A549 (cell line): ENCODE measurements around the gene KATNIP. TPM values are rescaled to one million over a fixed set of nuclear protein-coding genes. Genes with fewer than 3 reads are reported as not detected.

Source experiments
- ATAC-seq, 2 experiments: fragments of 200-7000 bp in 1 of 2; fragments of >200 bp in 1 of 2; cut with Nextera tagmentation in 1 of 2; cut with Tn5 transposase in 1 of 2; 3 replicates each; pipeline versions ENCODE4 v1.8.0 to v1.9.1; 2018 to 2020; ENCODE audit warnings: mild to moderate bottlenecking in 1 of 2, moderate library complexity in 1 of 2
- CTCF ChIA-PET: fragments of 300-600 bp; sonication (Branson Sonifier 250); formaldehyde crosslinking; extraction: SDS; loops from one replicate; lab custom pipeline; 2021; ENCODE audit warnings: antibody characterized with exemption, inconsistent platforms; lab: Yijun Ruan, JAX
- POLR2A ChIA-PET: fragments of 350-600 bp; formaldehyde crosslinking; extraction: SDS; loops from one replicate; lab custom pipeline; 2021; ENCODE audit warnings: antibody characterized with exemption, inconsistent platforms; lab: Yijun Ruan, JAX
- DNase-seq, 2 experiments: peaks; one replicate each; pipeline versions ENCODE4 v3.0.0 to v3.0.0-alpha.2; 2011 to 2016; ENCODE audit warnings: low read depth in 1 of 2, low spot score in 1 of 2
- FAIRE-seq: peaks from 2 replicates; lab custom pipeline; 2011; peaks lifted over from hg19 to GRCh38; lab: Jason Lieb, UNC
- H3K27ac ChIP-seq, 2 experiments: fragments of >200 bp; sonication (Bioruptor Twin); formaldehyde crosslinking; 3 replicates each; pipeline ENCODE4 v1.5.1; 2016 to 2017
- H3K4me1 ChIP-seq: fragments of >200 bp; sonication (Bioruptor Twin); formaldehyde crosslinking; 3 replicates; pipeline ENCODE4 v1.6.1; 2016
- H3K4me2 ChIP-seq: fragments of >200 bp; sonication (Bioruptor Twin); formaldehyde crosslinking; 3 replicates; pipeline ENCODE4 v1.6.1; 2016
- H3K4me3 ChIP-seq: fragments of >200 bp; sonication (Bioruptor Twin); formaldehyde crosslinking; 3 replicates; pipeline ENCODE4 v1.5.1; 2016
- H3K9me3 ChIP-seq: fragments of >200 bp; sonication (Bioruptor Twin); formaldehyde crosslinking; 3 replicates; pipeline ENCODE4 v1.6.1; 2016
- ATOH8 ChIP-seq: fragments of 250-450 bp; sonication (Bioruptor Pico); IDR thresholded peaks from 2 replicates; pipeline ENCODE4 v1.5.0; 2020; ENCODE audit warnings: low read depth, mild to moderate bottlenecking, moderate library complexity
- CEBPB ChIP-seq, 2 experiments: fragments of >200 bp in 1 of 2; sonication (Bioruptor Twin) in 1 of 2; formaldehyde crosslinking in 1 of 2; IDR thresholded peaks; 2 replicates each; pipeline ENCODE4 v1.6.1; 2012 to 2016
- CHD4 ChIP-seq: fragments of 200-600 bp; sonication (generic); IDR thresholded peaks from 2 replicates; pipeline ENCODE4 v1.6.1; 2016; ENCODE audit warnings: antibody characterized with exemption, mild to moderate bottlenecking, borderline replicate concordance
- CTCF ChIP-seq: fragments of >200 bp; sonication (Bioruptor Twin); formaldehyde crosslinking; IDR thresholded peaks from 3 replicates; pipeline ENCODE4 v1.5.1; 2016
- E2F6 ChIP-seq: IDR thresholded peaks from 2 replicates; pipeline ENCODE4 v1.6.1; 2012; ENCODE audit warnings: low read depth, borderline replicate concordance
- EHF ChIP-seq: fragments of 250-450 bp; sonication (Bioruptor Pico); IDR thresholded peaks from 2 replicates; pipeline ENCODE4 v1.5.0; 2020; ENCODE audit warnings: mild to moderate bottlenecking
- EHMT2 ChIP-seq: fragments of 200-600 bp; sonication (generic); IDR thresholded peaks from 2 replicates; pipeline ENCODE4 v1.6.1; 2016; ENCODE audit warnings: antibody characterized with exemption, low read depth, mild to moderate bottlenecking, moderate library complexity
- ELK1 ChIP-seq: fragments of 150-350 bp; IDR thresholded peaks from 2 replicates; pipeline ENCODE4 v1.6.1; 2014; ENCODE audit warnings: low read depth, mild to moderate bottlenecking, low read length
- EP300 ChIP-seq, 2 experiments: fragments of >200 bp; sonication (Bioruptor Twin); formaldehyde crosslinking; IDR thresholded peaks; 2 replicates in 1 of 2; 3 replicates in 1 of 2; pipeline ENCODE4 v1.6.1; 2016 to 2017
- FOSB ChIP-seq: fragments of 250-450 bp; sonication (Bioruptor Pico); IDR thresholded peaks from 2 replicates; pipeline ENCODE4 v1.5.0; 2020; ENCODE audit warnings: mild to moderate bottlenecking, moderate library complexity
- FOSL2 ChIP-seq, 2 experiments: fragments of 450-650 bp in 1 of 2; fragments of >200 bp in 1 of 2; sonication (Bioruptor Twin) in 1 of 2; formaldehyde crosslinking; IDR thresholded peaks; 2 replicates each; pipeline versions ENCODE4 v1.5.0 to v1.6.1; 2016 to 2020; ENCODE audit warnings: mild to moderate bottlenecking in 1 of 2, moderate library complexity in 1 of 2
- FOXS1 ChIP-seq: fragments of 250-450 bp; sonication (Bioruptor Pico); IDR thresholded peaks from 2 replicates; pipeline ENCODE4 v1.5.0; 2020; ENCODE audit warnings: mild to moderate bottlenecking, moderate library complexity
- HDAC2 ChIP-seq: fragments of 200-600 bp; sonication (generic); IDR thresholded peaks from 2 replicates; pipeline ENCODE4 v1.6.1; 2016
- HMGXB4 ChIP-seq: fragments of 250-450 bp; sonication (Bioruptor Pico); IDR thresholded peaks from 2 replicates; pipeline ENCODE4 v1.5.0; 2021; ENCODE audit warnings: mild to moderate bottlenecking, moderate library complexity, borderline replicate concordance
- HOXA7 ChIP-seq: fragments of 250-450 bp; sonication (Bioruptor Pico); IDR thresholded peaks from 2 replicates; pipeline ENCODE4 v1.5.0; 2020; ENCODE audit warnings: mild to moderate bottlenecking, moderate library complexity
- HOXB13 ChIP-seq: fragments of 250-450 bp; sonication (Bioruptor Pico); IDR thresholded peaks from 2 replicates; pipeline ENCODE4 v1.5.0; 2020; ENCODE audit warnings: low read depth, mild to moderate bottlenecking, moderate library complexity
- KDM5A ChIP-seq: fragments of 200-600 bp; sonication (generic); IDR thresholded peaks from 2 replicates; pipeline ENCODE4 v1.6.1; 2016; ENCODE audit warnings: antibody characterized with exemption, mild to moderate bottlenecking
- MAZ ChIP-seq: fragments of 150-350 bp; IDR thresholded peaks from 2 replicates; pipeline ENCODE4 v1.6.1; 2014; ENCODE audit warnings: antibody characterized with exemption, low read depth, low read length, borderline replicate concordance
- NPAS2 ChIP-seq: fragments of 250-450 bp; sonication (Bioruptor Pico); IDR thresholded peaks from 2 replicates; pipeline ENCODE4 v1.8.0; 2022; ENCODE audit warnings: mild to moderate bottlenecking, moderate library complexity, borderline replicate concordance
- NR3C1 ChIP-seq: fragments of >200 bp; sonication (Bioruptor Twin); formaldehyde crosslinking; IDR thresholded peaks from 3 replicates; pipeline ENCODE4 v1.6.1; 2017
- PHF8 ChIP-seq: fragments of 200-600 bp; sonication (generic); IDR thresholded peaks from 2 replicates; pipeline ENCODE4 v1.6.1; 2016; ENCODE audit warnings: low read depth, mild to moderate bottlenecking, antibody characterized with exemption, moderate library complexity, borderline replicate concordance
- RARB ChIP-seq: fragments of 250-450 bp; sonication (Bioruptor Pico); IDR thresholded peaks from 2 replicates; pipeline ENCODE4 v1.8.0; 2021; ENCODE audit warnings: mild to moderate bottlenecking, moderate library complexity
- RCOR1 ChIP-seq: fragments of 150-350 bp; IDR thresholded peaks from 2 replicates; pipeline ENCODE4 v1.6.1; 2014; ENCODE audit warnings: antibody characterized with exemption, low read length, low read depth
- RFX5 ChIP-seq: fragments of 450-650 bp; IDR thresholded peaks from 2 replicates; pipeline ENCODE4 v1.7.1; 2014; ENCODE audit warnings: antibody characterized with exemption, mild to moderate bottlenecking, moderate library complexity
- USF2 ChIP-seq: fragments of 450-650 bp; IDR thresholded peaks from 2 replicates; pipeline ENCODE4 v1.6.1; 2014; ENCODE audit warnings: antibody characterized with exemption
- ZFP36 ChIP-seq: fragments of 450-650 bp; IDR thresholded peaks from 2 replicates; pipeline ENCODE4 v1.6.1; 2014; ENCODE audit warnings: borderline replicate concordance; ENCODE audit not compliant: partially characterized antibody
- ZSCAN20 ChIP-seq: fragments of 250-450 bp; sonication (Bioruptor Pico); IDR thresholded peaks from 2 replicates; pipeline ENCODE4 v1.8.0; 2022; ENCODE audit warnings: mild to moderate bottlenecking, moderate library complexity
- WGBS: methylation state at CpG from one replicate; pipeline ENCODE4 v1.1.6; 2017; ENCODE audit errors: missing lambda C conversion rate; 5-methylcytosine and 5-hydroxymethylcytosine counted together
- polyA plus RNA-seq, 4 experiments: library from polyadenylated mRNA; depleted of rRNA in 3 of 4; stranded (reverse); fragments of >200 nt; fragmentation: RNase III in 1 of 4; extraction: RNeasy Plus Mini Kit Qiagen cat#74134 plus additional on column Dnase treatment in 1 of 4; gene quantifications; 2 replicates in 3 of 4; 3 replicates in 1 of 4; pipeline ENCODE4 v1.2.3, GENCODE V29; 2011 to 2017

Gene KATNIP
- polyA plus RNA-seq, 2 of the 4 experiments (the other 2 are of a cell fraction) = 12.8 to 27.1 TPM

- TF ChIP-seq CTCF (no peak), HDAC2 (no peak)
Measured at GRCh38 chr16:27516365-27516764, 33.6 kb upstream of the KATNIP start (continued).

- Histone ChIP-seq H3K9me3 (no peaks in the 10 kb centered on the region), H3K4me2 (no peak overlapping the region), H3K4me3 (no peak overlapping the region), H3K27ac (no peak overlapping the region), H3K4me1 (no peaks in the 10 kb centered on the region)
- FAIRE-seq (no peak), ATAC-seq (no peak)
- TF ChIP-seq E2F6 (no peak), HOXA7 (CRISPR knock-in tag) (no peak), FOXS1 (CRISPR knock-in tag) (no peak), EP300 (IDR thresholded peaks at IDR 0.05) (no peak), ATOH8 (CRISPR knock-in tag) (no peak), KDM5A (no peak), USF2 (no peak), HOXB13 (no peak), PHF8 (no peak), EHMT2 (no peak), EHF (CRISPR knock-in tag) (no peak), RFX5 (no peak)
- TF ChIP-seq, all 56 proteins: peak for 0
- CTCF ChIA-PET = interaction anchor here (3.2 kb wide), 1 partner anchor 9 kb away, joined by 22 read pairs; no protein-coding TSS in a partner anchor
- WGBS = 96% methylated on average over 7 of the region's 7 CpGs
- no peak for DNase-seq
- POLR2A ChIA-PET = no interaction called here
Measured at GRCh38 chr16:27517664-27518063, 32.3 kb upstream of the KATNIP start.

- CTCF ChIA-PET = no interaction called here
- no peak for FAIRE-seq
- POLR2A ChIA-PET = no interaction called here
- TF ChIP-seq HMGXB4 (CRISPR knock-in tag) (no peak), MAZ (no peak), RCOR1 (no peak), NR3C1 (no peak), CHD4 (no peak), E2F6 (no peak), RARB (no peak), ELK1 (no peak), FOSB (CRISPR knock-in tag) (no peak), NPAS2 (no peak), CEBPB (IDR thresholded peaks at IDR 0.05) (no peak), USF2 (no peak), ZFP36 (no peak), FOSL2 (IDR thresholded peaks at IDR 0.05) (no peak), FOSL2 (CRISPR knock-in tag; IDR thresholded peaks at IDR 0.05) (no peak), ZSCAN20 (CRISPR knock-in tag) (no peak)
Measured at GRCh38 chr16:27518226-27518625, 31.7 kb upstream of the KATNIP start.

More at GRCh38 chr16:27518226-27518625, 31.7 kb upstream of the KATNIP start:
- H3K27ac ChIP-seq = no peak overlapping the region
- WGBS = 94% methylated on average over 4 of the region's 4 CpGs
- ATAC-seq (no peak), DNase-seq (no peak)
- H3K4me2 ChIP-seq = no peak overlapping the region
- no peaks in the 10 kb centered on the region for H3K4me1 ChIP-seq
- H3K4me3 ChIP-seq = no peak overlapping the region
- H3K9me3 ChIP-seq = no peaks in the 10 kb centered on the region
